A549 (cell line): Measurements from ENCODE around the gene S100A9. TPM values are rescaled to one million over a fixed set of nuclear protein-coding genes. Genes with fewer than 3 reads are reported as not detected.

Experiments used
- ATAC-seq, 2 experiments: fragments of 200-7000 bp in 1 of 2; fragments of >200 bp in 1 of 2; cut with Nextera tagmentation in 1 of 2; cut with Tn5 transposase in 1 of 2; 3 replicates each; pipeline versions ENCODE4 v1.8.0 to v1.9.1; 2018 to 2020; ENCODE audit warnings: mild to moderate bottlenecking in 1 of 2, moderate library complexity in 1 of 2
- CTCF ChIA-PET: fragments of 300-600 bp; sonication (Branson Sonifier 250); formaldehyde crosslinking; extraction: SDS; loops from one replicate; lab custom pipeline; 2021; ENCODE audit warnings: antibody characterized with exemption, inconsistent platforms; lab: Yijun Ruan, JAX
- POLR2A ChIA-PET: fragments of 350-600 bp; formaldehyde crosslinking; extraction: SDS; loops from one replicate; lab custom pipeline; 2021; ENCODE audit warnings: antibody characterized with exemption, inconsistent platforms; lab: Yijun Ruan, JAX
- DNase-seq, 2 experiments: peaks; one replicate each; pipeline versions ENCODE4 v3.0.0 to v3.0.0-alpha.2; 2011 to 2016; ENCODE audit warnings: low read depth in 1 of 2, low spot score in 1 of 2
- FAIRE-seq: peaks from 2 replicates; lab custom pipeline; 2011; peaks lifted over from hg19 to GRCh38; lab: Jason Lieb, UNC
- H3K27ac ChIP-seq, 2 experiments: fragments of >200 bp; sonication (Bioruptor Twin); formaldehyde crosslinking; 3 replicates each; pipeline ENCODE4 v1.5.1; 2016 to 2017
- H3K4me1 ChIP-seq: fragments of >200 bp; sonication (Bioruptor Twin); formaldehyde crosslinking; 3 replicates; pipeline ENCODE4 v1.6.1; 2016
- H3K4me2 ChIP-seq: fragments of >200 bp; sonication (Bioruptor Twin); formaldehyde crosslinking; 3 replicates; pipeline ENCODE4 v1.6.1; 2016
- H3K4me3 ChIP-seq: fragments of >200 bp; sonication (Bioruptor Twin); formaldehyde crosslinking; 3 replicates; pipeline ENCODE4 v1.5.1; 2016
- H3K9me3 ChIP-seq: fragments of >200 bp; sonication (Bioruptor Twin); formaldehyde crosslinking; 3 replicates; pipeline ENCODE4 v1.6.1; 2016
- CBX8 ChIP-seq: fragments of 200-600 bp; sonication (generic); IDR thresholded peaks from 2 replicates; pipeline ENCODE4 v1.6.1; 2016
- CHD2 ChIP-seq: fragments of 150-350 bp; IDR thresholded peaks from 2 replicates; pipeline ENCODE4 v1.6.1; 2014; ENCODE audit warnings: low read length; ENCODE audit not compliant: partially characterized antibody
- CTCF ChIP-seq: fragments of >200 bp; sonication (Bioruptor Twin); formaldehyde crosslinking; IDR thresholded peaks from 3 replicates; pipeline ENCODE4 v1.5.1; 2016
- EHF ChIP-seq: fragments of 250-450 bp; sonication (Bioruptor Pico); IDR thresholded peaks from 2 replicates; pipeline ENCODE4 v1.5.0; 2020; ENCODE audit warnings: mild to moderate bottlenecking
- ELK1 ChIP-seq: fragments of 150-350 bp; IDR thresholded peaks from 2 replicates; pipeline ENCODE4 v1.6.1; 2014; ENCODE audit warnings: low read depth, mild to moderate bottlenecking, low read length
- JUN ChIP-seq, 2 experiments: fragments of >200 bp; sonication (Bioruptor Twin); formaldehyde crosslinking; IDR thresholded peaks; 2 replicates in 1 of 2; 3 replicates in 1 of 2; pipeline ENCODE4 v1.6.1; 2016 to 2017
- MAZ ChIP-seq: fragments of 150-350 bp; IDR thresholded peaks from 2 replicates; pipeline ENCODE4 v1.6.1; 2014; ENCODE audit warnings: antibody characterized with exemption, low read depth, low read length, borderline replicate concordance
- NFE2L2 ChIP-seq: fragments of 150-350 bp; conservative IDR thresholded peaks from 2 replicates; pipeline ENCODE4 v1.6.1; 2014; ENCODE audit warnings: low read length
- NPAS2 ChIP-seq: fragments of 250-450 bp; sonication (Bioruptor Pico); IDR thresholded peaks from 2 replicates; pipeline ENCODE4 v1.8.0; 2022; ENCODE audit warnings: mild to moderate bottlenecking, moderate library complexity, borderline replicate concordance
- NR3C1 ChIP-seq: fragments of >200 bp; sonication (Bioruptor Twin); formaldehyde crosslinking; IDR thresholded peaks from 3 replicates; pipeline ENCODE4 v1.6.1; 2017
- PHF8 ChIP-seq: fragments of 200-600 bp; sonication (generic); IDR thresholded peaks from 2 replicates; pipeline ENCODE4 v1.6.1; 2016; ENCODE audit warnings: low read depth, mild to moderate bottlenecking, antibody characterized with exemption, moderate library complexity, borderline replicate concordance
- RAD21 ChIP-seq, 2 experiments: fragments of >200 bp in 1 of 2; sonication (Bioruptor Twin) in 1 of 2; formaldehyde crosslinking in 1 of 2; IDR thresholded peaks in 1 of 2; conservative IDR thresholded peaks in 1 of 2; 2 replicates in 1 of 2; 3 replicates in 1 of 2; pipeline ENCODE4 v1.6.1; 2012 to 2018; ENCODE audit warnings: inconsistent platforms in 1 of 2
- REST ChIP-seq: fragments of 200-600 bp; sonication (generic); IDR thresholded peaks from 2 replicates; pipeline ENCODE4 v1.6.1; 2016; ENCODE audit warnings: antibody characterized with exemption, mild to moderate bottlenecking, moderate library complexity
- RFX5 ChIP-seq: fragments of 450-650 bp; IDR thresholded peaks from 2 replicates; pipeline ENCODE4 v1.7.1; 2014; ENCODE audit warnings: antibody characterized with exemption, mild to moderate bottlenecking, moderate library complexity
- SMC3 ChIP-seq: fragments of >200 bp; sonication (Bioruptor Twin); formaldehyde crosslinking; IDR thresholded peaks from 3 replicates; pipeline ENCODE4 v1.6.1; 2018; ENCODE audit warnings: inconsistent platforms
- TFCP2L1 ChIP-seq: fragments of 250-450 bp; sonication (Bioruptor Pico); IDR thresholded peaks from 2 replicates; pipeline ENCODE4 v1.5.0; 2021; ENCODE audit warnings: mild to moderate bottlenecking
- ZNF302 ChIP-seq: fragments of 250-450 bp; sonication (Bioruptor Pico); IDR thresholded peaks from 2 replicates; pipeline ENCODE4 v1.9.0; 2021; ENCODE audit warnings: inconsistent platforms, mild to moderate bottlenecking, moderate library complexity
- WGBS: methylation state at CpG from one replicate; pipeline ENCODE4 v1.1.6; 2017; ENCODE audit errors: missing lambda C conversion rate; 5-methylcytosine and 5-hydroxymethylcytosine counted together
- polyA plus RNA-seq, 4 experiments: library from polyadenylated mRNA; depleted of rRNA in 3 of 4; stranded (reverse); fragments of >200 nt; fragmentation: RNase III in 1 of 4; extraction: RNeasy Plus Mini Kit Qiagen cat#74134 plus additional on column Dnase treatment in 1 of 4; gene quantifications; 2 replicates in 3 of 4; 3 replicates in 1 of 4; pipeline ENCODE4 v1.2.3, GENCODE V29; 2011 to 2017

Gene S100A9
- polyA plus RNA-seq, 2 of the 4 experiments (the other 2 are of a cell fraction) = 0.90 to 3.1 TPM

- H3K9me3 ChIP-seq = no peaks in the 10 kb centered on the region
- no peaks in the 10 kb centered on the region for H3K4me1 ChIP-seq
- WGBS = 24% methylated on average over 8 of the region's 8 CpGs
- ATAC-seq = peak; percentile 41 to 47; a peak in 2 of 6 replicates
- H3K4me2 ChIP-seq = no peak overlapping the region
- ChIA-PET POLR2A (interaction anchor here (1.1 kb wide), 1 partner anchor 212 kb away, joined by 3 read pairs; no protein-coding TSS in a partner anchor), CTCF (interaction anchor here (0.5 to 13.2 kb wide), 33 partner anchors 8 to 979 kb away, joined by 3 to 731 read pairs (median 6); partner anchors contain the start of genes LORICRIN and S100A12)
- FAIRE-seq = no peak
- H3K27ac ChIP-seq = no peak overlapping the region
- H3K4me3 ChIP-seq = no peak overlapping the region
- TF ChIP-seq ELK1 (no peak), NR3C1 (no peak), RFX5 (no peak), REST (no peak), JUN (IDR thresholded peaks at IDR 0.05) (no peak), NPAS2 (CRISPR knock-in tag) (no peak), ZNF302 (CRISPR knock-in tag) (no peak), EHF (CRISPR knock-in tag) (no peak), PHF8 (no peak), CHD2 (no peak), MAZ (no peak), NFE2L2 (no peak)
- DNase-seq = no peak
Measured at GRCh38 chr1:153354515-153355193, 3.0 kb upstream of the S100A9 start.

- peak; percentile 55 to 75 for DNase-seq
- Histone ChIP-seq H3K27ac (no peak overlapping the region), H3K9me3 (no peaks in the 10 kb centered on the region), H3K4me1 (no peaks in the 10 kb centered on the region), H3K4me2 (no peak overlapping the region)
- CTCF ChIA-PET = interaction anchor here (0.7 to 13.2 kb wide), 25 partner anchors 9 to 631 kb away, joined by 3 to 731 read pairs (median 5); partner anchors contain the start of genes RAB13 and S100A12
- FAIRE-seq = no peak
- no peak for TF ChIP-seq ZNF302 (CRISPR knock-in tag)
- no peak for TF ChIP-seq CBX8
- TF ChIP-seq SMC3 = peak; percentile 62
- TF ChIP-seq TFCP2L1 (CRISPR knock-in tag) = no peak
- peak; percentile 45 for TF ChIP-seq CTCF
- peak; percentile 71 to 74 for TF ChIP-seq RAD21 (conservative IDR thresholded peaks at IDR 0.05 in 1 of 2, IDR thresholded peaks at IDR 0.05 in 1 of 2)
- TF ChIP-seq, all 56 proteins: peak for 3
- POLR2A ChIA-PET = no interaction called here
- WGBS = 18% methylated on average over 9 of the region's 10 CpGs
- peak; percentile 77 to 87 for ATAC-seq
- no peak overlapping the region for H3K4me3 ChIP-seq
Measured at GRCh38 chr1:153355445-153356071, 2.1 kb upstream of the S100A9 start.
